PC-9 (cell line): ENCODE results near the gene SNX1. TPM values are rescaled to one million over a fixed set of nuclear protein-coding genes. Genes with fewer than 3 reads are reported as not detected.
"Not testable (repeated sequence)": the region's sequence is repeated elsewhere in the genome, so short reads cannot be mapped to it uniquely, and the experiment has no call there.

Experiments used
- BruUV-seq: library from RNA; stranded (reverse); fragments of 400-500 nt; replicated peaks from 2 replicates; lab custom pipeline; 2021; lab: Mats Ljungman, UMichigan
- CTCF ChIA-PET: fragments of 300-600 bp; sonication (Branson Sonifier 250); formaldehyde crosslinking; loops from one replicate; lab custom pipeline; 2022; ENCODE audit warnings: antibody characterized with exemption; lab: Charles Lee
- POLR2A ChIA-PET: fragments of 300-600 bp; sonication (Branson Sonifier 250); formaldehyde crosslinking; loops from one replicate; lab custom pipeline; 2022; ENCODE audit warnings: antibody characterized with exemption; ENCODE audit not compliant: unreplicated experiment; lab: Charles Lee
- DNase-seq, 2 experiments: peaks; one replicate each; pipeline versions ENCODE4 v3.0.0 to v3.0.0-alpha.2; 2015 to 2022; ENCODE audit warnings: mixed read lengths in 1 of 2
- H2AFZ ChIP-seq: fragments of 200-600 bp; sonication (generic); 2 replicates; pipeline ENCODE4 v1.8.1; 2017; ENCODE audit warnings: antibody characterized with exemption
- H3F3A ChIP-seq: fragments of 200-600 bp; sonication (generic); 2 replicates; pipeline ENCODE4 v1.8.1; 2017; ENCODE audit warnings: antibody characterized with exemption, mild to moderate bottlenecking, low read depth; ENCODE audit not compliant: insufficient read depth
- H3K27ac ChIP-seq: fragments of 200-600 bp; sonication (generic); 2 replicates; pipeline ENCODE4 v1.6.1; 2016; ENCODE audit warnings: mixed run types
- H3K27me3 ChIP-seq: fragments of 200-600 bp; sonication (generic); 2 replicates; pipeline ENCODE4 v1.6.1; 2016; ENCODE audit warnings: low read depth, mixed run types; ENCODE audit not compliant: insufficient read depth
- H3K36me3 ChIP-seq: fragments of 200-600 bp; sonication (generic); 2 replicates; pipeline ENCODE4 v1.6.1; 2016; ENCODE audit warnings: low read depth, mixed run types
- H3K4me1 ChIP-seq: fragments of 200-600 bp; sonication (generic); replicated peaks from 2 replicates; pipeline ENCODE4 v1.6.1; 2016; ENCODE audit warnings: mixed run types; ENCODE audit not compliant: insufficient read depth
- H3K4me2 ChIP-seq: fragments of 200-600 bp; sonication (generic); 2 replicates; pipeline ENCODE4 v1.6.1; 2017; ENCODE audit warnings: mixed run types
- H3K4me3 ChIP-seq: fragments of 200-600 bp; sonication (generic); 2 replicates; pipeline ENCODE4 v1.6.1; 2016; ENCODE audit warnings: mixed run types
- H3K79me2 ChIP-seq: fragments of 200-600 bp; sonication (generic); 2 replicates; pipeline ENCODE4 v1.6.1; 2017; ENCODE audit warnings: low read depth, mixed run types
- H3K9me2 ChIP-seq: fragments of 200-600 bp; sonication (generic); 2 replicates; pipeline ENCODE4 v1.8.1; 2017; ENCODE audit warnings: mild to moderate bottlenecking; ENCODE audit not compliant: insufficient read depth
- H3K9me3 ChIP-seq: fragments of 200-600 bp; sonication (generic); 2 replicates; pipeline ENCODE4 v1.8.1; 2016; ENCODE audit warnings: low read depth; ENCODE audit not compliant: insufficient read depth
- H4K20me1 ChIP-seq: fragments of 200-600 bp; sonication (generic); 2 replicates; pipeline ENCODE4 v1.8.1; 2017; ENCODE audit not compliant: insufficient read depth
- CTCF ChIP-seq: fragments of 200-600 bp; sonication (generic); conservative IDR thresholded peaks from 2 replicates; pipeline ENCODE4 v1.6.1; 2017; ENCODE audit warnings: mixed run types, antibody characterized with exemption, mild to moderate bottlenecking, moderate library complexity
- EZH2 ChIP-seq: fragments of 200-600 bp; sonication (generic); IDR thresholded peaks from 2 replicates; pipeline ENCODE4 v1.8.0; 2017; ENCODE audit warnings: antibody characterized with exemption, low read depth
- intact Hi-C: fragments of 100-400 bp; cut with micrococcal nuclease; formaldehyde crosslinking; loops from one replicate; pipeline ENCODE4 v1.10.0; 2022; ENCODE audit not compliant: unreplicated experiment
- total RNA-seq: library from RNA; stranded (reverse); gene quantifications from 2 replicates; pipeline ENCODE4 v1.2.3, GENCODE V29; 2021

The SNX1 gene
- total RNA-seq, 1 experiment from 2014 or later = 114 TPM

GRCh38 chr15:64112904-64113303 lies 17.1 kb downstream of the SNX1 start:
- Histone ChIP-seq H3K4me3 (no peak overlapping the region), H4K20me1 (no peaks in the 10 kb centered on the region), H3K79me2 (0 out of 2 replicates have a peak, but pooled peaks cover 9% of the 10 kb centered on the region), H3K4me1 (no peaks in the 10 kb centered on the region), H3K9me3 (no peaks in the 10 kb centered on the region), H3K4me2 (no peak overlapping the region), H3F3A (no peaks in the 10 kb centered on the region), H2AFZ (no peak overlapping the region), H3K27ac (no peak overlapping the region), H3K36me3 (peaks cover 8% of the 10 kb centered on the region; the same call in 1 of the 2 replicates), H3K9me2 (no peaks in the 10 kb centered on the region), H3K27me3 (no peaks in the 10 kb centered on the region)
- ChIA-PET POLR2A (no interaction called here), CTCF (no interaction called here)
- intact Hi-C loops = no loop called here
- no peak for TF ChIP-seq CTCF
- TF ChIP-seq EZH2 = no peak
- BruUV-seq = no TSS peak
- no peak for DNase-seq

- no peaks in the 10 kb centered on the region; the same call in 1 of the 2 replicates for H3K36me3 ChIP-seq
- intact Hi-C loops = no loop called here
- TF ChIP-seq CTCF (no peak), EZH2 (no peak)
- no peaks in the 10 kb centered on the region for H3K9me2 ChIP-seq
- no peak overlapping the region for H2AFZ ChIP-seq
- no peaks in the 10 kb centered on the region for H3K4me1 ChIP-seq
- H3K4me3 ChIP-seq = no peak overlapping the region
- no peaks in the 10 kb centered on the region for H3F3A ChIP-seq
- BruUV-seq = no TSS peak
- no peaks in the 10 kb centered on the region for H3K27me3 ChIP-seq
- H4K20me1 ChIP-seq = no peaks in the 10 kb centered on the region
- no peaks in the 10 kb centered on the region for H3K79me2 ChIP-seq
- no peaks in the 10 kb centered on the region for H3K9me3 ChIP-seq
- H3K4me2 ChIP-seq = no peak overlapping the region
- DNase-seq = no peak
- H3K27ac ChIP-seq = no peak overlapping the region
- CTCF ChIA-PET = interaction anchor here (1.0 kb wide), 1 partner anchor 35 kb away, joined by 3 read pairs; no protein-coding TSS in a partner anchor
- POLR2A ChIA-PET = no interaction called here
These were observed 22.1 kb downstream of the SNX1 start for GRCh38 chr15:64117759-64118487.

- H3K36me3 ChIP-seq, H2AFZ ChIP-seq, H3K4me1 ChIP-seq, BruUV-seq, H3K9me3 ChIP-seq, DNase-seq, H3K4me3 ChIP-seq, H3K27me3 ChIP-seq, H3K27ac ChIP-seq, H3K9me2 ChIP-seq, H3K79me2 ChIP-seq, H3F3A ChIP-seq, CTCF ChIA-PET, H4K20me1 ChIP-seq, intact Hi-C loops, POLR2A ChIA-PET, H3K4me2 ChIP-seq: not testable (repeated sequence)
These were observed 24.5 kb downstream of the SNX1 start for GRCh38 chr15:64120322-64120721.
